Caco-2 (cell line): ENCODE measurements around the gene MAD1L1. TPM values are rescaled to one million over a fixed set of nuclear protein-coding genes. Genes with fewer than 3 reads are reported as not detected.
A peak's percentile ranks its signal among the peaks of the same experiment; 100 is the strongest.

Source experiments
- BruUV-seq: library from RNA; stranded (reverse); fragments of 400-500 nt; replicated peaks from 2 replicates; lab custom pipeline; 2021; lab: Mats Ljungman, UMichigan
- CTCF ChIA-PET: fragments of 300-600 bp; sonication (Branson Sonifier 250); formaldehyde crosslinking; loops from one replicate; lab custom pipeline; 2022; ENCODE audit warnings: antibody characterized with exemption; lab: Charles Lee
- POLR2A ChIA-PET: fragments of 300-600 bp; sonication (Branson Sonifier 250); formaldehyde crosslinking; loops from one replicate; lab custom pipeline; 2022; ENCODE audit warnings: antibody characterized with exemption; lab: Charles Lee
- DNase-seq, 2 experiments: peaks; one replicate each; pipeline versions ENCODE4 v3.0.0 to v3.0.0-alpha.2; 2020 to 2022
- H3K27me3 ChIP-seq: replicated peaks from 2 replicates; pipeline ENCODE4 v1.6.0; 2011; ENCODE audit warnings: low read length; ENCODE audit not compliant: control insufficient read depth, insufficient read depth
- H3K36me3 ChIP-seq: 2 replicates; pipeline ENCODE4 v1.5.1; 2011; ENCODE audit warnings: low read length; ENCODE audit not compliant: control insufficient read depth, insufficient read depth
- H3K4me1 ChIP-seq: fragments of 250-450 bp; sonication (Bioruptor Pico); 2 replicates; pipeline ENCODE4 v1.5.1; 2020; ENCODE audit warnings: mild to moderate bottlenecking
- H3K4me3 ChIP-seq: 2 replicates; pipeline ENCODE4 v1.5.1; 2011; ENCODE audit warnings: low read depth, mild to moderate bottlenecking, control low read depth, low read length
- H3K9me3 ChIP-seq: fragments of 250-450 bp; sonication (Bioruptor Pico); 2 replicates; pipeline ENCODE4 v1.5.1; 2020; ENCODE audit warnings: mild to moderate bottlenecking, moderate library complexity
- H3K27ac Mint-ChIP-seq: one replicate; pipeline ENCODE4 v1.8.0; 2022; ENCODE audit warnings: mixed read lengths; ENCODE audit not compliant: unreplicated experiment
- H3K27me3 Mint-ChIP-seq: one replicate; pipeline ENCODE4 v1.8.0; 2022; ENCODE audit warnings: mixed read lengths; ENCODE audit not compliant: insufficient read depth, unreplicated experiment
- H3K36me3 Mint-ChIP-seq: one replicate; pipeline ENCODE4 v1.8.0; 2022; ENCODE audit warnings: mild to moderate bottlenecking, mixed read lengths; ENCODE audit not compliant: insufficient read depth, unreplicated experiment
- H3K4me1 Mint-ChIP-seq: one replicate; pipeline ENCODE4 v1.8.0; 2022; ENCODE audit warnings: low read depth, mixed read lengths; ENCODE audit not compliant: unreplicated experiment
- H3K4me3 Mint-ChIP-seq: one replicate; pipeline ENCODE4 v1.8.0; 2022; ENCODE audit warnings: mild to moderate bottlenecking, moderate library complexity, mixed read lengths; ENCODE audit not compliant: unreplicated experiment
- H3K9me3 Mint-ChIP-seq: one replicate; pipeline ENCODE4 v1.8.0; 2022; ENCODE audit warnings: mixed read lengths; ENCODE audit not compliant: unreplicated experiment
- CTCF ChIP-seq, 2 experiments: fragments of 200-600 bp in 1 of 2; IDR thresholded peaks; 1 replicate in 1 of 2; 2 replicates in 1 of 2; pipeline versions ENCODE4 v1.5.1 to v1.8.0; 2011 to 2022; ENCODE audit warnings: antibody characterized with exemption in 1 of 2, control low read depth in 1 of 2, inconsistent platforms in 1 of 2, low read depth in 1 of 2, low read length in 1 of 2, mild to moderate bottlenecking in 1 of 2, moderate library complexity in 1 of 2; ENCODE audit not compliant: insufficient read depth in 1 of 2, severe bottlenecking in 1 of 2, unreplicated experiment in 1 of 2
- intact Hi-C: fragments of 100-400 bp; cut with micrococcal nuclease; formaldehyde crosslinking; loops from one replicate; pipeline ENCODE4 v1.10.0; 2022; ENCODE audit not compliant: unreplicated experiment
- total RNA-seq: library from RNA; stranded (reverse); gene quantifications from 2 replicates; pipeline ENCODE4 v1.2.3, GENCODE V29; 2022

MAD1L1 gene
- total RNA-seq, 1 experiment from 2014 or later = 58.6 TPM

DNA sequence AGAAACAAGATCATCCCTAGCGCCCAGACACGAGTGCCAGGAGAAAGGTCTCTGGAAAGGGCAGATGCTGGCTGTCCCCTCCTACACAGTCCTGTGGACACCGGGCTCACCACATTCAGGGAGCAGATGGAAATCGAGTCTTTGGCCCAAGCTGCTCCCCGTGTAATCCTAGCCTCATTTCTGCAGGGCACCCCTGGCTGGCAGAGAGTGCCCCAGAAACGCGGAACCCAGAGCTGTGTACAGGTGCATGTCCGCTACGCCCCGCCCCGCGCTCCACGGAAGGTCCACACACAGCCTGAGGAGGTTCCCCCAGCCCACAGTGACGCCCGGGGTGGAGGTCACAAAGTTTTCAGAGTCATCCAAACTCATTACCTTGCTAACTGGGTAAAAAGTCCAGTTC is 202.8 kb downstream of the MAD1L1 start:
- ChIA-PET CTCF (interaction anchor here (0.5 kb wide), 1 partner anchor 251 kb away, joined by 5 read pairs; no protein-coding TSS in a partner anchor), POLR2A (no interaction called here)
- Mint-ChIP-seq H3K27ac (no peak overlapping the region), H3K9me3 (peaks cover 49% of the 10 kb centered on the region), H3K27me3 (no peaks in the 10 kb centered on the region), H3K36me3 (peaks cover 40% of the 10 kb centered on the region), H3K4me3 (no peak overlapping the region), H3K4me1 (peaks cover 19% of the 10 kb centered on the region)
- intact Hi-C loops = no loop called here
- peaks cover 12% of the 10 kb centered on the region; the same call in 1 of the 2 replicates for H3K4me1 ChIP-seq
- peak in 1 of 2 experiments; percentile 28 for DNase-seq
- BruUV-seq = no TSS peak
- no peaks in the 10 kb centered on the region for H3K36me3 ChIP-seq
- no peak overlapping the region for H3K4me3 ChIP-seq
- H3K9me3 ChIP-seq = peaks cover 25% of the 10 kb centered on the region
- H3K27me3 ChIP-seq = no peaks in the 10 kb centered on the region
- TF ChIP-seq CTCF (IDR thresholded peaks at IDR 0.05; ENCODE audit: insufficient read depth in 1 of 2, low read depth in 1 of 2, low read length in 1 of 2, severe bottlenecking in 1 of 2, unreplicated experiment in 1 of 2) = no peak

GRCh38 chr7:2029211-2029905 is 203.4 kb downstream of the MAD1L1 start:
- H3K27ac Mint-ChIP-seq = peak overlapping the region; percentile 5
- H3K9me3 Mint-ChIP-seq = peaks cover 55% of the 10 kb centered on the region
- Histone ChIP-seq H3K4me1 (peaks cover 12% of the 10 kb centered on the region; the same call in 1 of the 2 replicates), H3K4me3 (no peak overlapping the region), H3K27me3 (no peaks in the 10 kb centered on the region), H3K9me3 (peaks cover 29% of the 10 kb centered on the region), H3K36me3 (no peaks in the 10 kb centered on the region)
- BruUV-seq = no TSS peak
- peak in 1 of 2 experiments; percentile 13 for DNase-seq
- peaks cover 19% of the 10 kb centered on the region for H3K4me1 Mint-ChIP-seq
- TF ChIP-seq CTCF (IDR thresholded peaks at IDR 0.05; ENCODE audit: insufficient read depth in 1 of 2, low read depth in 1 of 2, low read length in 1 of 2, severe bottlenecking in 1 of 2, unreplicated experiment in 1 of 2) = no peak
- H3K27me3 Mint-ChIP-seq = no peaks in the 10 kb centered on the region
- ChIA-PET CTCF (no interaction called here), POLR2A (no interaction called here)
- intact Hi-C loops = no loop called here
- no peak overlapping the region for H3K4me3 Mint-ChIP-seq
- peaks cover 40% of the 10 kb centered on the region for H3K36me3 Mint-ChIP-seq

- Histone ChIP-seq H3K9me3 (peaks cover 29% of the 10 kb centered on the region), H3K4me1 (peaks cover 12% of the 10 kb centered on the region; the same call in 1 of the 2 replicates), H3K27me3 (no peaks in the 10 kb centered on the region), H3K36me3 (no peaks in the 10 kb centered on the region), H3K4me3 (no peak overlapping the region)
- peak overlapping the region; percentile 71 for H3K27ac Mint-ChIP-seq
- H3K4me1 Mint-ChIP-seq = peaks cover 19% of the 10 kb centered on the region
- ChIA-PET CTCF (no interaction called here), POLR2A (no interaction called here)
- no peak for TF ChIP-seq CTCF (IDR thresholded peaks at IDR 0.05; ENCODE audit: insufficient read depth in 1 of 2, low read depth in 1 of 2, low read length in 1 of 2, severe bottlenecking in 1 of 2, unreplicated experiment in 1 of 2)
- peak in 1 of 2 experiments; percentile 12 for DNase-seq
- intact Hi-C loops = no loop called here
- H3K4me3 Mint-ChIP-seq = no peak overlapping the region
- H3K9me3 Mint-ChIP-seq = peaks cover 60% of the 10 kb centered on the region
- BruUV-seq = no TSS peak
- no peaks in the 10 kb centered on the region for H3K27me3 Mint-ChIP-seq
- peaks cover 45% of the 10 kb centered on the region for H3K36me3 Mint-ChIP-seq
Observed at GRCh38 chr7:2028733-2029132, 204.0 kb downstream of the MAD1L1 start.
